ENCODE measurements around the gene CRACR2B.

GRCh38 chr11:813072-813455 lies 14.7 kb upstream of the CRACR2B start:
- TF ChIP-seq E2F4 (IDR thresholded peaks at IDR 0.05; ENCODE audit: low read depth, low read length) (no peak), JUNB (IDR thresholded peaks at IDR 0.05) (no peak), ZNF592 (IDR thresholded peaks at IDR 0.05) (no peak), NFXL1 (IDR thresholded peaks at IDR 0.05; ENCODE audit: borderline replicate concordance) (no peak), TBL1XR1 (IDR thresholded peaks at IDR 0.05; ENCODE audit: low read depth, low read length) (no peak), MTA3 (IDR thresholded peaks at IDR 0.05; ENCODE audit: borderline replicate concordance, low read length) (no peak), EGR1 (IDR thresholded peaks at IDR 0.05; ENCODE audit: borderline replicate concordance in 1 of 2, low read depth in 2 of 2, low read length in 2 of 2) (no peak), TARDBP (IDR thresholded peaks at IDR 0.05; ENCODE audit: borderline replicate concordance) (no peak), REST (IDR thresholded peaks at IDR 0.05; ENCODE audit: low read depth, low read length) (no peak), ATF7 (IDR thresholded peaks at IDR 0.05; ENCODE audit: low read depth) (no peak), CBX5 (IDR thresholded peaks at IDR 0.05; ENCODE audit: low read depth) (no peak), RBBP5 (conservative IDR thresholded peaks at IDR 0.05) (no peak)
- TF ChIP-seq, protein P1, sequence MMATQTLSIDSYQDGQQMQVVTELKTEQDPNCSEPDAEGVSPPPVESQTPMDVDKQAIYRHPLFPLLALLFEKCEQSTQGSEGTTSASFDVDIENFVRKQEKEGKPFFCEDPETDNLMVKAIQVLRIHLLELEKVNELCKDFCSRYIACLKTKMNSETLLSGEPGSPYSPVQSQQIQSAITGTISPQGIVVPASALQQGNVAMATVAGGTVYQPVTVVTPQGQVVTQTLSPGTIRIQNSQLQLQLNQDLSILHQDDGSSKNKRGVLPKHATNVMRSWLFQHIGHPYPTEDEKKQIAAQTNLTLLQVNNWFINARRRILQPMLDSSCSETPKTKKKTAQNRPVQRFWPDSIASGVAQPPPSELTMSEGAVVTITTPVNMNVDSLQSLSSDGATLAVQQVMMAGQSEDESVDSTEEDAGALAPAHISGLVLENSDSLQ (IDR thresholded peaks at IDR 0.05): no peak
